Measurements from ENCODE around the gene TTLL3. TPM values are rescaled to one million over a fixed set of nuclear protein-coding genes. Genes with fewer than 3 reads are reported as not detected.

The TTLL3 gene
- total and polyA plus RNA-seq, 2 of the 13 experiments (the other 11 are each of a cell fraction or from before 2014, with no cell fraction given), result 9.5 to 51.2 TPM

GRCh38 chr3:9792405-9793160, 17.5 kb upstream of the TTLL3 start, which contains the start of the genes ARPC4 and TADA3 (continued):
- TF ChIP-seq PRDM10 (CRISPR knock-in tag; IDR thresholded peaks at IDR 0.05; ENCODE audit: low read depth) (peak; percentile 99), AGO2 (optimal IDR thresholded peaks at IDR 0.05; ENCODE audit: low read depth, low read length) (peak; percentile 77), YEATS4 (CRISPR knock-in tag; IDR thresholded peaks at IDR 0.05; ENCODE audit: borderline replicate concordance) (peak; percentile 27; the same call in 1 of the 2 replicates), KDM5A (IDR thresholded peaks at IDR 0.05; ENCODE audit: borderline replicate concordance, low read length) (peak; percentile 74; the same call in 1 of the 2 replicates), E2F1 (CRISPR knock-in tag; IDR thresholded peaks at IDR 0.05) (peak; percentile 17; the same call in 1 of the 2 replicates), ZFX (CRISPR knock-in tag; IDR thresholded peaks at IDR 0.05; ENCODE audit: low read depth) (peak; percentile 56; the same call in 1 of the 2 replicates), ZNF577 (CRISPR knock-in tag; IDR thresholded peaks at IDR 0.05; ENCODE audit: borderline replicate concordance, low read depth) (no peak), RBAK (CRISPR knock-in tag; IDR thresholded peaks at IDR 0.05) (no peak), MAFF (IDR thresholded peaks at IDR 0.05; ENCODE audit: low read depth, low read length) (peak; percentile 7; the same call in 1 of the 2 replicates), MXD4 (CRISPR knock-in tag; IDR thresholded peaks at IDR 0.05) (peak; percentile 72; the same call in 1 of the 2 replicates), ZBTB4 (CRISPR knock-in tag; IDR thresholded peaks at IDR 0.05; ENCODE audit: borderline replicate concordance) (no peak), MTA1 (CRISPR knock-in tag; IDR thresholded peaks at IDR 0.05; ENCODE audit: borderline replicate concordance) (0 out of 2 replicates have a peak, but pooled peaks have one; percentile 7), STAT5B (CRISPR knock-in tag; IDR thresholded peaks at IDR 0.05) (no peak), CC2D1A (CRISPR knock-in tag; IDR thresholded peaks at IDR 0.05) (no peak), ERF (CRISPR knock-in tag; IDR thresholded peaks at IDR 0.05) (peak; percentile 22; the same call in 1 of the 2 replicates), ATF7 (IDR thresholded peaks at IDR 0.05) (peak; percentile 85), ATF7 (CRISPR knock-in tag; IDR thresholded peaks at IDR 0.05) (no peak), HOXA9 (CRISPR knock-in tag; IDR thresholded peaks at IDR 0.05; ENCODE audit: borderline replicate concordance) (peak; percentile 35; the same call in 1 of the 2 replicates)
- TF ChIP-seq, protein P1, sequence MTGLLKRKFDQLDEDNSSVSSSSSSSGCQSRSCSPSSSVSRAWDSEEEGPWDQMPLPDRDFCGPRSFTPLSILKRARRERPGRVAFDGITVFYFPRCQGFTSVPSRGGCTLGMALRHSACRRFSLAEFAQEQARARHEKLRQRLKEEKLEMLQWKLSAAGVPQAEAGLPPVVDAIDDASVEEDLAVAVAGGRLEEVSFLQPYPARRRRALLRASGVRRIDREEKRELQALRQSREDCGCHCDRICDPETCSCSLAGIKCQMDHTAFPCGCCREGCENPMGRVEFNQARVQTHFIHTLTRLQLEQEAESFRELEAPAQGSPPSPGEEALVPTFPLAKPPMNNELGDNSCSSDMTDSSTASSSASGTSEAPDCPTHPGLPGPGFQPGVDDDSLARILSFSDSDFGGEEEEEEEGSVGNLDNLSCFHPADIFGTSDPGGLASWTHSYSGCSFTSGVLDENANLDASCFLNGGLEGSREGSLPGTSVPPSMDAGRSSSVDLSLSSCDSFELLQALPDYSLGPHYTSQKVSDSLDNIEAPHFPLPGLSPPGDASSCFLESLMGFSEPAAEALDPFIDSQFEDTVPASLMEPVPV (CRISPR knock-in tag; IDR thresholded peaks at IDR 0.05), result no peak

Measured in HepG2 (cell line).